IMR-90 (cell line): ENCODE results near the gene LHPP. TPM values are rescaled to one million over a fixed set of nuclear protein-coding genes. Genes with fewer than 3 reads are reported as not detected.

Experiments used
- ATAC-seq: fragments of 200-7000 bp; cut with Tn5 transposase; 2 replicates; pipeline ENCODE4 v1.9.1; 2020; ENCODE audit warnings: low read depth, mild to moderate bottlenecking, moderate library complexity
- BruUV-seq: library from RNA; stranded (reverse); fragments of 400-500 nt; replicated peaks from 2 replicates; lab custom pipeline; 2021; lab: Mats Ljungman, UMichigan
- CTCF ChIA-PET: fragments of 300-600 bp; formaldehyde crosslinking; extraction: SDS; loops from one replicate; lab custom pipeline; 2021; ENCODE audit warnings: antibody characterized with exemption; lab: Yijun Ruan, JAX
- POLR2A ChIA-PET: fragments of 300-600 bp; sonication (Branson Sonifier 250); formaldehyde crosslinking; loops from one replicate; lab custom pipeline; 2022; ENCODE audit warnings: antibody characterized with exemption; ENCODE audit not compliant: unreplicated experiment; lab: Charles Lee
- DNase-seq: peaks from one replicate; pipeline ENCODE4 v3.0.0; 2013
- H2AFZ ChIP-seq: replicated peaks from 2 replicates; pipeline ENCODE3; 2013; ENCODE audit warnings: low read length, mild to moderate bottlenecking; ENCODE audit not compliant: poor library complexity
- H2AK5ac ChIP-seq: 2 replicates; pipeline ENCODE4 v1.6.1; 2013; ENCODE audit warnings: low read depth, low read length, inconsistent platforms
- H2AK9ac ChIP-seq: replicated peaks from 2 replicates; pipeline ENCODE3; 2013; ENCODE audit warnings: mild to moderate bottlenecking, low read depth, low read length, moderate library complexity; ENCODE audit not compliant: poor library complexity
- H2BK120ac ChIP-seq: 2 replicates; pipeline ENCODE4 v1.6.1; 2013; ENCODE audit warnings: low read depth, low read length, inconsistent platforms
- H2BK15ac ChIP-seq: 3 replicates; pipeline ENCODE4 v1.6.1; 2013; ENCODE audit warnings: low read depth, low read length, inconsistent platforms
- H2BK20ac ChIP-seq: 2 replicates; pipeline ENCODE4 v1.6.1; 2013; ENCODE audit warnings: low read depth, mild to moderate bottlenecking, inconsistent platforms, low read length, moderate library complexity
- H2BK5ac ChIP-seq: 2 replicates; pipeline ENCODE4 v1.6.1; 2013; ENCODE audit warnings: mild to moderate bottlenecking, low read depth, low read length, inconsistent platforms; ENCODE audit not compliant: poor library complexity, severe bottlenecking
- H3K14ac ChIP-seq: replicated peaks from 2 replicates; pipeline ENCODE4 v1.6.1; 2013; ENCODE audit warnings: low read depth, low read length, inconsistent platforms
- H3K18ac ChIP-seq: 2 replicates; pipeline ENCODE4 v1.6.1; 2013; ENCODE audit warnings: low read depth, low read length, control low read depth
- H3K23ac ChIP-seq: 2 replicates; pipeline ENCODE4 v1.6.1; 2013; ENCODE audit warnings: low read depth, low read length, inconsistent platforms
- H3K27ac ChIP-seq: 2 replicates; pipeline ENCODE4 v1.5.1; 2013; ENCODE audit warnings: mild to moderate bottlenecking, control low read depth, low read length; ENCODE audit not compliant: insufficient read depth
- H3K27me3 ChIP-seq: 2 replicates; pipeline ENCODE4 v1.6.1; 2013; ENCODE audit warnings: low read length; ENCODE audit not compliant: control insufficient read depth, insufficient read depth
- H3K36me3 ChIP-seq: 2 replicates; pipeline ENCODE4 v1.6.1; 2013; ENCODE audit warnings: low read length, mixed read lengths; ENCODE audit not compliant: control insufficient read depth, insufficient read depth
- H3K4ac ChIP-seq: 2 replicates; pipeline ENCODE4 v1.6.1; 2013; ENCODE audit warnings: low read depth, low read length, inconsistent platforms
- H3K4me1 ChIP-seq: 2 replicates; pipeline ENCODE4 v1.6.1; 2013; ENCODE audit warnings: low read length, mixed read lengths; ENCODE audit not compliant: control insufficient read depth, insufficient read depth
- H3K4me2 ChIP-seq: 2 replicates; pipeline ENCODE4 v1.6.1; 2013; ENCODE audit warnings: low read depth, mild to moderate bottlenecking, control low read depth, low read length, moderate library complexity
- H3K4me3 ChIP-seq: 2 replicates; pipeline ENCODE4 v1.5.1; 2013; ENCODE audit warnings: low read depth, mild to moderate bottlenecking, control low read depth, low read length, moderate library complexity; ENCODE audit not compliant: insufficient read depth
- H3K56ac ChIP-seq: 2 replicates; pipeline ENCODE4 v1.6.1; 2013; ENCODE audit warnings: low read length, inconsistent platforms; ENCODE audit not compliant: insufficient read depth; ENCODE audit errors: extremely low read depth
- H3K79me1 ChIP-seq, 2 experiments: 2 replicates each; pipeline ENCODE4 v1.6.1; 2013; ENCODE audit warnings: low read length in 2 of 2, inconsistent platforms in 1 of 2, low read depth in 1 of 2
- H3K9ac ChIP-seq: 2 replicates; pipeline ENCODE4 v1.6.1; 2013; ENCODE audit warnings: low read depth, low read length, control low read depth
- H3K9me1 ChIP-seq: 2 replicates; pipeline ENCODE4 v1.6.1; 2013; ENCODE audit warnings: low read length, inconsistent platforms; ENCODE audit not compliant: insufficient read depth
- H3K9me3 ChIP-seq: 2 replicates; pipeline ENCODE4 v1.6.1; 2013; ENCODE audit warnings: low read length; ENCODE audit not compliant: control insufficient read depth, insufficient read depth
- H4K20me1 ChIP-seq: 2 replicates; pipeline ENCODE4 v1.6.1; 2013; ENCODE audit warnings: low read length, inconsistent platforms; ENCODE audit not compliant: insufficient read depth
- H4K5ac ChIP-seq: 2 replicates; pipeline ENCODE4 v1.6.1; 2013; ENCODE audit warnings: mild to moderate bottlenecking, low read depth, low read length, control low read depth
- H4K8ac ChIP-seq, 2 experiments: 2 replicates each; pipeline ENCODE4 v1.6.1; 2013; ENCODE audit warnings: low read depth in 2 of 2, low read length in 2 of 2, control low read depth in 1 of 2, inconsistent platforms in 1 of 2
- H4K91ac ChIP-seq: 2 replicates; pipeline ENCODE4 v1.6.1; 2013; ENCODE audit warnings: low read depth, low read length, inconsistent platforms; ENCODE audit not compliant: insufficient read depth
- FOS ChIP-seq: fragments of 150-350 bp; IDR thresholded peaks from 2 replicates; pipeline ENCODE4 v1.6.1; 2016; ENCODE audit warnings: low read depth, low read length
- MAFK ChIP-seq: IDR thresholded peaks from 2 replicates; pipeline ENCODE4 v1.6.1; 2012; ENCODE audit warnings: low read depth, low read length, improper control_type of control experiment
- SMC3 ChIP-seq: fragments of 150-350 bp; IDR thresholded peaks from 2 replicates; pipeline ENCODE4 v1.6.1; 2016; ENCODE audit warnings: low read depth, mild to moderate bottlenecking, antibody characterized with exemption, low read length, moderate library complexity
- WGBS, 2 experiments: methylation state at CpG; one replicate each; pipeline versions ENCODE4 v1.1.5 to v1.1.7; 2013; ENCODE audit warnings: missing lambda C conversion rate in 2 of 2; ENCODE audit not compliant: insufficient read length in 1 of 2; ENCODE audit errors: extremely low coverage in 2 of 2; 5-methylcytosine and 5-hydroxymethylcytosine counted together
- dilution Hi-C: fragments of 300-500 bp; cut with HindIII; formaldehyde crosslinking; loops from one replicate; pipeline ENCODE4 v1.14.3; 2018; ENCODE audit warnings: low sequenced_read_pairs; ENCODE audit not compliant: unreplicated experiment
- in situ Hi-C: fragments of 300-500 bp; cut with MboI; formaldehyde crosslinking; loops from 3 replicates; pipeline ENCODE4 v1.14.3; 2019; ENCODE audit warnings: low sequenced_read_pairs, inconsistent platforms, mixed read lengths
- intact Hi-C: fragments of 100-400 bp; cut with micrococcal nuclease; formaldehyde crosslinking; loops from 2 replicates; pipeline ENCODE4 v1.10.0; 2022
- polyA plus RNA-seq, 3 experiments: library from polyadenylated mRNA; depleted of rRNA; stranded (reverse); fragments of >200 nt; gene quantifications; 2 replicates each; pipeline ENCODE4 v1.2.3, GENCODE V29; 2012; ENCODE audit warnings: low replicate concordance in 1 of 3
- total RNA-seq: library from RNA; depleted of rRNA; stranded (reverse); fragments of >200 nt; gene quantifications from 2 replicates; pipeline ENCODE4 v1.2.3, GENCODE V29; 2012

The LHPP gene
- total and polyA plus RNA-seq, 2 of the 4 experiments (the other 2 are of a cell fraction): 2.7 to 8.3 TPM

DNA sequence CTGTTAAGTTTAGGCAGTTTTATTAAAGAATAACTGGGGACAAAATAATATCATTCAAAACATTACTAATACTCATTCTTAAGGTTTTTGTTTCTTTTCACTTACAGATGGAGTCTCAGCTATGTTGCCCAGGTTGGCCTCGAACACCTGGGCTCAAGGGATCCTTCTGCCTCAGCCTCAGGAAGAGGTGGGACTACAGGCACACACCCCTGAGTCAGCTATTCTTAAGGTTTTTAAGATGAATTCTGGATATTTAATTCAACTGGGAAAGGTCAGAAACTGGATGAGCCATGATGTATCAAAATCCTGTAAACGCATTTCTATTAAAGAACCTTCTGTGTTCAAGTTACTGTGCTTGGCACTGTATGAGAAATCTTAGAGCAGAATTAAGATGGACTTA is 46.4 kb upstream of the LHPP start:
- Histone ChIP-seq H2AK9ac (no peak overlapping the region), H4K5ac (no peak overlapping the region), H3K4me2 (no peak overlapping the region), H3K4me1 (peaks cover 2% of the 10 kb centered on the region; the same call in 1 of the 2 replicates), H3K27ac (no peak overlapping the region), H4K8ac (no peak overlapping the region), H3K36me3 (peaks cover 7% of the 10 kb centered on the region; the same call in 1 of the 2 replicates), H3K18ac (no peak overlapping the region), H3K4me3 (no peak overlapping the region), H4K20me1 (peaks cover 29% of the 10 kb centered on the region; the same call in 1 of the 2 replicates), H3K9me3 (no peaks in the 10 kb centered on the region), H3K23ac (no peak overlapping the region), H2BK120ac (no peak overlapping the region), H3K56ac (no peak overlapping the region), H2AK5ac (no peak overlapping the region), H3K27me3 (no peaks in the 10 kb centered on the region), H2BK5ac (no peak overlapping the region), H3K4ac (no peak overlapping the region), H3K79me1 (peaks cover 19 to 41% of the 10 kb centered on the region in 2 experiments), H3K9me1 (peaks cover 7% of the 10 kb centered on the region; the same call in 1 of the 2 replicates), H2BK20ac (no peak overlapping the region), H2BK15ac (no peak overlapping the region), H3K14ac (no peak overlapping the region), H2AFZ (no peak overlapping the region), H4K91ac (no peak overlapping the region), H3K9ac (no peak overlapping the region)
- dilution Hi-C loops: no loop called here
- ATAC-seq: no peak
- in situ Hi-C loops: no loop called here
- BruUV-seq: no TSS peak
- POLR2A ChIA-PET: no interaction called here
- intact Hi-C loops: loop anchor here (10.0 kb wide), 1 partner anchor 1260 kb away; the partner anchor contains the start of gene BUB3
- TF ChIP-seq MAFK (peak; percentile 57), SMC3 (no peak), FOS (no peak)
- DNase-seq: no peak
- WGBS, 2 experiments: no CpG with 5 or more reads among the region's 2 CpGs
- CTCF ChIA-PET: no interaction called here
